Measurements from ENCODE around the gene SV2A.
"Not testable (repeated sequence)": the region's sequence is repeated elsewhere in the genome, so short reads cannot be mapped to it uniquely, and the experiment has no call there.

SV2A gene, protein sequence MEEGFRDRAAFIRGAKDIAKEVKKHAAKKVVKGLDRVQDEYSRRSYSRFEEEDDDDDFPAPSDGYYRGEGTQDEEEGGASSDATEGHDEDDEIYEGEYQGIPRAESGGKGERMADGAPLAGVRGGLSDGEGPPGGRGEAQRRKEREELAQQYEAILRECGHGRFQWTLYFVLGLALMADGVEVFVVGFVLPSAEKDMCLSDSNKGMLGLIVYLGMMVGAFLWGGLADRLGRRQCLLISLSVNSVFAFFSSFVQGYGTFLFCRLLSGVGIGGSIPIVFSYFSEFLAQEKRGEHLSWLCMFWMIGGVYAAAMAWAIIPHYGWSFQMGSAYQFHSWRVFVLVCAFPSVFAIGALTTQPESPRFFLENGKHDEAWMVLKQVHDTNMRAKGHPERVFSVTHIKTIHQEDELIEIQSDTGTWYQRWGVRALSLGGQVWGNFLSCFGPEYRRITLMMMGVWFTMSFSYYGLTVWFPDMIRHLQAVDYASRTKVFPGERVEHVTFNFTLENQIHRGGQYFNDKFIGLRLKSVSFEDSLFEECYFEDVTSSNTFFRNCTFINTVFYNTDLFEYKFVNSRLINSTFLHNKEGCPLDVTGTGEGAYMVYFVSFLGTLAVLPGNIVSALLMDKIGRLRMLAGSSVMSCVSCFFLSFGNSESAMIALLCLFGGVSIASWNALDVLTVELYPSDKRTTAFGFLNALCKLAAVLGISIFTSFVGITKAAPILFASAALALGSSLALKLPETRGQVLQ

GRCh38 chr1:149917571-149918144, at the start of gene SV2A:
Gene SV2A, minus strand, starts transcription at chr1:149917844. Its CDS starts 4,004 bp downstream, at chr1:149913840.
- peak; percentile 84 for DNase-seq (ENCODE audit: low spot score)

DNA sequence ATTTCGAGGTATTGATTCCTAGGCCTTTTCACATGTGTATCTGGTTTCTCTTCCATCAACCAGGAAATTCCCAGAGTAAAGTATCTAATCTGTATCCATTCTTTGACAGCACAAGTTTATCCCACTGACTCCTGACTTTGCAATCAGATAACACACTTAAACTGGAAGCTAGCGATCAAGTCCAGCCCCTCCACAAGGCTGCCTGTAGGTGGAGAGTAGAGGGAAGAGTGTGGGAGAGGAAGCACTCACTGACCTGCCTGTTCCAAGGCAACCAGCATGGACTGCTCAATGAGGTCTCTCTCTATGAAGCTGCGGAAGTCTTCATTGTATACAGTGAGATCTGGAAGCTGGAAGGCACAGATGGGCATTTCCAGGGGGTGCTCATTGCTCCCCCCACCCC, 49.4 kb upstream of the SV2A start:
- no peak for DNase-seq (ENCODE audit: low spot score)

GRCh38 chr1:149966405-149966804, 48.8 kb upstream of the SV2A start:
- DNase-seq (ENCODE audit: low spot score) = no peak

GRCh38 chr1:149965440-149965839, 47.8 kb upstream of the SV2A start:
- no peak for DNase-seq (ENCODE audit: low spot score)

GRCh38 chr1:149963358-149963757, 45.7 kb upstream of the SV2A start:
- DNase-seq (ENCODE audit: low spot score) = peak; percentile 6

DNA sequence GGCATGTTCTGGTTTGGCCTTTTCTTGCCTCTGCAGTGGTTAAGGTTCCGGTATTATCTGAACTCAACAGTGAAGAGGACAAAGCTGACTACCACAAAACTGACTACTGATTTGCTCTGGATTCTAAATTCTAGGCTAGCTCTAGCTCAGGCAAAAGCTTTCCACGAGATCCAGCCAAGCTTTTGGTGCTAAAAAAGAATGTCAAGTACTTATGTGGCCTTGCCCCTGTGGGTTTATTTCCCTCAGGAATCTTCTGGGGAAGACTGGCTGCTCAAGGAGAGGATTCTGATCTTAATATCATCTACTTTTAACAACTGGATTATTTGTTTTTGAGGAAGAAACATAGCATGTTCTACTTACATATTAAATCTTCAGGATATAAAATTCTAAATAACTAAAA, 45.1 kb upstream of the SV2A start:
- no peak for DNase-seq (ENCODE audit: low spot score)

DNA sequence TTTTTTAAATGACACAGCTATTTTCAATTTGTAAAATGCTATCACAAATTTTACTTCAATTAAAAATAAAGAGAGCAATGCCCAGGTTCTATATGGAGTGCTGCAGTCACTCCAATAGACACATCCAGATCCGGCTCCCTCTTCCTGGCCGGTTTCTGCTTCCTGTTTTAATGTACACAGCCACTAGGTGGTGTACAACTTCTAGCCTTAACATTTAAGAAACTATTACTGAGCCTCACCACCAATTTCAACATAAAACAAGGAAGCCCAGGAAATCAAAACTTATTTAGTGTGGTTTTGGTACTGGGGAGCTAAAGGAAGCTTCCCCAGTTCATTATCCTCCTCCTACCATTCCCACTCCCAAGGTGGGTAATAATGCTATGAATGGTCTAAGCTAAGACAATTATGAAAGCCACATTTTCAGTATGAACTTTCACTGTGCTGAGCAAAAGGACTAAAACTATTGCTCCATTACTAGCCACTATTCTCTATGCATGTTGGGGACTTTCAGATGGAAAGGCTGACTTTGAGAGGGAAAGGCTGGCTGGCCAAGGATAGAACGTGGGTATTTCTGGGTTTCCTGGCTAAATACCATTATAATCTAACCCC, 44.5 kb upstream of the SV2A start:
- DNase-seq (ENCODE audit: low spot score) = peak; percentile 87

DNA sequence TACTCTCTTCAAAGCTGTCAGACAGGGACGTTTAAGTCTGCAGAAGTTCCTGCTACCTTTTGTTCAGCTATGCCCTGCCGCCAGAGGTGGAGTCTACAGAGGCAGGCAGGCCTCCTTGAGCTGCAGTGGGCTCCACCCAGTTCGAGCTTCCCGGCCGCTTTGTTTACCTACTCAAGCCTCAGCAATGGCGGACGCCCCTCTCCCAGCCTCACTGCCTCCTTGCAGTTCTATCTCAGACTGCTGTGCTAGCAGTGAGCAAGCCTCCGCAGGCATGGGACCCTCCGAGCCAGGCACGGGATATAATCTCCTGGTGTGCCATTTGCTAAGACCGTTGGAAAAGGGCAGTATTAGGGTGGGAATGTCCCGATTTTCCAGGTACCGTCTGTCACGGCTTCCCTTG, 39.9 kb upstream of the SV2A start:
- DNase-seq (ENCODE audit: low spot score) = not testable (repeated sequence)

DNA sequence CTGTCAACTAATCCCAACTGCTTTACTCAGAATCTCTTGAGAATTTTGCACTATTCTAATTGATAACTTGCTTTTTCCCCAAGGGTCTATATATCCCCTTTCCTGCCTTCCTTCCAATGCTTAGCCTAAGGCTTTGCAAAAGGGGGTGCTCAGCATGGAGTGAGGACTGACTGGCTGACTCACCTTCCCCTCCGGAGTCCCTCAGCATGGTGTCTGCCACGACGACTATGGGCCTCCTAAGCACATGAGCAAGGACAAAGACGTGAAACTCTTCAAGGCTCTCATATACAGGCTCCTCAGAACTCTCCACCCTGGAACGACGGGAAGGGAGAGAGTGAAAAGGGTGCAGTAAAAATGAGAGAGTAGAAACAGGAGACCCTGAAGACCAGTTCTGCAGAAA, 32.3 kb upstream of the SV2A start:
- DNase-seq (ENCODE audit: low spot score) = no peak

DNA sequence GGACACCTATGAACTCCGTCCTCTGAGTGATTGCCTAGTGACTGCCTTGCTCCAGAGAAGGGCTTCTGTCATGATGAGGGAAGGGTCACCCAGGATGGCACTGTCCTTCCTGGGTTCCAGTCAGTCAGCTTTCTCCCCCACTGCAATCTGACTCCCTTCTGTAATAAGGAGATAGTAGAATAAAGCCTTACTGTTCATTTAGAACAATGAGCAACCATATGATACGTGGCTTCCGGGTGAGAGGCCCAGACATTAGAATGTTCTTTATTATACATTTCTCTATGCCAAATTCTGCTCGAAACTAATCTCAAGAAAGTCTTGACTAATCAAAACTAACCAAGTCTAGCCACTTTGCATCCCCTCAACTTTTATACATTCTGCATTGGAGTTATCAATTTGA, 27.6 kb upstream of the SV2A start:
- DNase-seq (ENCODE audit: low spot score) = peak; percentile 42

DNA sequence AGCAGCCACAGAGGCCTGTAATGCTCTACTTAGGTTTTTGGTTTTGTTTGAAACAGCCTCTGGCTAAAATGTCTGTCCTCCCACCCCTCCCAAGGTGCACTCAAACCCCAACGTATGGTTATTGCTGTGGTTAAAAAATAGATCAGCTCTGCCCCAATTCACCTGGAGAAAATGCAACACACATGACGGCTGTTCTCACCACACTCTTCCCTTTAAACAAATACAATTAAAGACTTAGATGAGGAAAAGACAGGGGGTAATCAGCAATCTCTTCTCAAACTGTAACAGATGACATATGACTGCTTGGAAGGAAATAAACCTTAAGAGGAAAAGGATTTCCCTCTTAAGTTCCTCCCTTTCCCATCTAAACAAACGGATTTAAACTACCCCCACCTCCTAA, 25.2 kb upstream of the SV2A start:
- DNase-seq (ENCODE audit: low spot score) = no peak

DNA sequence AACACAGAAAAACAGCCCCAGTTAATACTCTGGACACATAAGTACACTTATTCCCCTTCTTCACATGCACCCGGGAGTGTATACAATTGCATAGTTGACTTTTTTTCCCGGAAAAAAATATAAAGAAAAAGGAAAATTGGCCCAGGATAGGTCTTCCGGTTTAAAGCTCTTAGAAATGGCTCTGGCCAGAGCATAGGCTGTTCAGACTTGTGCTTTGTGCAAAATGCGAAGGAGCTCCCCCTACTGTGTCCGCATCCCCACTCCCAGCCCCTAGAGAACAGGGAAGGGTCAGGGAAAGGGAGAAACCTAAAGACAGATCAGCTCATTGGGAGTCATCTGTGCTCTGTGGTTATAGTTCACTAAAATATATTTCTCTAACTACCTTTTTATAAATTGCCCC, 24.6 kb upstream of the SV2A start:
- peak; percentile 69 for DNase-seq (ENCODE audit: low spot score)

DNA sequence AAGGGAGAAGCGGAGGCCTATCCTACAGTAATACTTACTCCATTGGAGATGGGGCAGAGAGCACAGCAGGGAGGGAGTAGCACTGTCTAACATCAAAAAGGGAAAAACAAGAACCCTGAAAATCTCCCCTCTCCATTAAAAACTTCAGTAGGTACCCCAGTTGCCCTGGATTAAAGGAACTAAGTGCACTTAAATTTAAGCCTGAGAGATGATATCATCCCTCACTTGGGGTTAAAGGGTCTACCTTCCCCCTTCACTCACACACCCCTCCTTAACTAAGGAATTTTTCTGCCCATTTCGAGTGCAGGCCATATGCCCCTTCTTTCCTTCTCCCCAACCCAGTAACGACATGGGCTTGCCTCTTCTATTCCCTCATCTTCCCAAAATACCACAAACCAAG, 22.8 kb upstream of the SV2A start:
- no peak for DNase-seq (ENCODE audit: low spot score)

DNA sequence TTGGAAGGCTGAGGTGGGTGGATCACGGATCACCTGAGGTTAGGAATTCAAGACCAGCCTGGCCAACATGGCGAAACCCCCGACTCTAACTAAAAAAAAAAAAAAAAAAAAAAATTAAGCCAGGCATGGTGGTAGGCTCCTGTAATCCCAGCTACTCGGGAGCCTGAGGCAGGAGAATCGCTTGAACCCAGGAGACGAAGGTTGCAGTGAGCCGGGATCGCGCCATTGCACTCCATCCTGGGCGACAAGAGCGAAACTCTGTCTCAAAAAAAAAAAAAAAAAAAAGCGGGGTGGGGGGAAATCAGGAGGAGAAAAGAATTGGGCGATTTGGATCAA, 21.0 kb upstream of the SV2A start:
- not testable (repeated sequence) for DNase-seq (ENCODE audit: low spot score)

- no peak for DNase-seq (ENCODE audit: low spot score)
Observed at GRCh38 chr1:149937759-149938158, 20.1 kb upstream of the SV2A start.

- DNase-seq (ENCODE audit: low spot score) = no peak
Observed at GRCh38 chr1:149936992-149937705, 19.5 kb upstream of the SV2A start.

- peak; percentile 40 for DNase-seq (ENCODE audit: low spot score)
Observed at GRCh38 chr1:149936170-149936991, 18.7 kb upstream of the SV2A start, which contains the start of gene MTMR11. Gene MTMR11, minus strand, starts transcription at chr1:149936879. Its CDS starts 232 bp downstream, at chr1:149936647.

DNA sequence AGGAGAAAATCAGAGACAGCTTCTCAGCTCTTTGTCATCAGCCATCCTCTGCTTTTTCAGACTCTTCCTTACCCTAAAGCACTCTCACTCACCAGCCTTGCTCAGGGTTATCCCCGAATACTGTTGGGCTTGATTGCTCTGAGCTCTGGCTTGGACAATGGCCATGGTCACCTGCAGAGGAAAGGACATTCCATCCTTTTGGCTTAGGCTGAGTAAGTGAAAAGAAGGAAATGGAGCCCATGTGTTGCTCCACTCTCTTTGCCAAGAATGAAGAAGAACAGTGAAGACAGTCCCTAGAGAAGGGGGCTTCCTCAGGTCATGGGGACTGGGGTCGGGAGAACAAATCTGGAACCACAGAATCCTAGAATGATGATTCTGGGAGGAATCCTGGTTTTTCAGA, 16.7 kb upstream of the SV2A start:
- DNase-seq (ENCODE audit: low spot score) = no peak

DNA sequence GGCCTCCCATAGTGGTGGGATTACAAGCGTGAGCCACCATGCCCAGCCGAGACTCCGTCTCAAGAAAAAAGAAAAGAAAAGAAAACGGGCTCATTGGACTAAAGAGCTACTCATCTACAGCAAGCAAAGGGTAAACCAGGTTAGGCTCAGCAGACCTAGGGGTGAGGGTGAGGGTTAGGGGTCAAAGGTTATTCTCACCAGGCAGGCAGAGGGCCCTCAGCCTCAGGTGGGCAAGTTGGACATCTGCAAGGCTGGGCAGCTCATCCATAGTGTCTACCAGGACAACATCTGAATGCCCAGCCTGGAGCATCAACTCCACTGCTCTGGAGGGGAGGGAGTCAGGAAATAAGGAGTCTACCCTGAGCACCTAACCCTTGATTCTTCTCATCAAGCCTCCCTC, 15.6 kb upstream of the SV2A start:
- no peak for DNase-seq (ENCODE audit: low spot score)

GRCh38 chr1:149932474-149932873, 14.8 kb upstream of the SV2A start:
- DNase-seq (ENCODE audit: low spot score) = no peak

GRCh38 chr1:149931212-149931790, 13.7 kb upstream of the SV2A start:
- no peak for DNase-seq (ENCODE audit: low spot score)
